ENCODE results near the gene OXNAD1.

The OXNAD1 gene

GRCh38 chr3:16311960-16312451, 47.0 kb downstream of the OXNAD1 start:
- no peaks in the 10 kb centered on the region for H3K9me2 ChIP-seq (replicated peaks; ENCODE audit: insufficient read depth, low read length)
- H3K27ac ChIP-seq (ENCODE audit: low read length): no peak overlapping the region
- no peaks in the 10 kb centered on the region for H3F3A ChIP-seq (ENCODE audit: insufficient read depth, low read length)
- DNase-seq: no peak
- H3K4me2 ChIP-seq (ENCODE audit: low read depth, low read length): no peak overlapping the region
- no peak overlapping the region for H3K4me3 ChIP-seq (ENCODE audit: low read length)
- no peak for TF ChIP-seq EZH2phosphoT487 (IDR thresholded peaks at IDR 0.05; ENCODE audit: low read length)
- TF ChIP-seq CTCF (IDR thresholded peaks at IDR 0.05; ENCODE audit: low read length): no peak
- TF ChIP-seq EZH2 (optimal IDR thresholded peaks at IDR 0.05; ENCODE audit: low read depth, low read length): no peak
- H4K20me1 ChIP-seq (ENCODE audit: insufficient read depth, low read length): no peaks in the 10 kb centered on the region
- no peak overlapping the region for H2AFZ ChIP-seq (ENCODE audit: low read length)
- no peak overlapping the region for H3K9ac ChIP-seq (ENCODE audit: low read length)
- peaks cover 4% of the 10 kb centered on the region; the same call in 1 of the 2 replicates for H3K36me3 ChIP-seq (replicated peaks; ENCODE audit: insufficient read depth, low read length)
- H3K4me1 ChIP-seq (ENCODE audit: low read length): 0 out of 2 replicates have a peak, but pooled peaks cover 3% of the 10 kb centered on the region
- no peaks in the 10 kb centered on the region for H3K27me3 ChIP-seq (replicated peaks; ENCODE audit: insufficient read depth, low read length)
- no peaks in the 10 kb centered on the region for H3K9me3 ChIP-seq (replicated peaks; ENCODE audit: insufficient read depth, low read length)
- H3K79me2 ChIP-seq (ENCODE audit: low read length): peaks cover 10% of the 10 kb centered on the region; the same call in 1 of the 2 replicates

GRCh38 chr3:16313886-16314645, 49.1 kb downstream of the OXNAD1 start:
- H4K20me1 ChIP-seq (ENCODE audit: insufficient read depth, low read length): no peaks in the 10 kb centered on the region
- H3K27ac ChIP-seq (ENCODE audit: low read length): no peak overlapping the region
- H3K36me3 ChIP-seq (replicated peaks; ENCODE audit: insufficient read depth, low read length): no peaks in the 10 kb centered on the region
- no peaks in the 10 kb centered on the region for H3K9me2 ChIP-seq (replicated peaks; ENCODE audit: insufficient read depth, low read length)
- no peaks in the 10 kb centered on the region for H3F3A ChIP-seq (ENCODE audit: insufficient read depth, low read length)
- no peak overlapping the region for H3K4me3 ChIP-seq (ENCODE audit: low read length)
- H3K79me2 ChIP-seq (ENCODE audit: low read length): no peaks in the 10 kb centered on the region
- TF ChIP-seq CTCF (IDR thresholded peaks at IDR 0.05; ENCODE audit: low read length) (no peak), EZH2 (optimal IDR thresholded peaks at IDR 0.05; ENCODE audit: low read depth, low read length) (no peak), EZH2phosphoT487 (IDR thresholded peaks at IDR 0.05; ENCODE audit: low read length) (no peak)
- H3K9me3 ChIP-seq (replicated peaks; ENCODE audit: insufficient read depth, low read length): no peaks in the 10 kb centered on the region
- no peak overlapping the region for H3K4me2 ChIP-seq (ENCODE audit: low read depth, low read length)
- no peak overlapping the region for H3K9ac ChIP-seq (ENCODE audit: low read length)
- 0 out of 2 replicates have a peak, but pooled peaks cover 1% of the 10 kb centered on the region for H3K4me1 ChIP-seq (ENCODE audit: low read length)
- DNase-seq: no peak
- H3K27me3 ChIP-seq (replicated peaks; ENCODE audit: insufficient read depth, low read length): no peaks in the 10 kb centered on the region
- no peak overlapping the region for H2AFZ ChIP-seq (ENCODE audit: low read length)

- H4K20me1 ChIP-seq (ENCODE audit: insufficient read depth, low read length): no peaks in the 10 kb centered on the region
- H3K4me3 ChIP-seq (ENCODE audit: low read length): no peak overlapping the region
- no peak for DNase-seq
- TF ChIP-seq CTCF (IDR thresholded peaks at IDR 0.05; ENCODE audit: low read length) (no peak), EZH2 (optimal IDR thresholded peaks at IDR 0.05; ENCODE audit: low read depth, low read length) (no peak), EZH2phosphoT487 (IDR thresholded peaks at IDR 0.05; ENCODE audit: low read length) (no peak)
- no peaks in the 10 kb centered on the region for H3F3A ChIP-seq (ENCODE audit: insufficient read depth, low read length)
- H3K36me3 ChIP-seq (replicated peaks; ENCODE audit: insufficient read depth, low read length): no peaks in the 10 kb centered on the region
- H3K9me3 ChIP-seq (replicated peaks; ENCODE audit: insufficient read depth, low read length): no peaks in the 10 kb centered on the region
- H3K27me3 ChIP-seq (replicated peaks; ENCODE audit: insufficient read depth, low read length): no peaks in the 10 kb centered on the region
- no peak overlapping the region for H3K4me2 ChIP-seq (ENCODE audit: low read depth, low read length)
- no peak overlapping the region for H3K9ac ChIP-seq (ENCODE audit: low read length)
- H3K4me1 ChIP-seq (ENCODE audit: low read length): no peaks in the 10 kb centered on the region
- H3K27ac ChIP-seq (ENCODE audit: low read length): no peak overlapping the region
- no peak overlapping the region for H2AFZ ChIP-seq (ENCODE audit: low read length)
- no peaks in the 10 kb centered on the region for H3K79me2 ChIP-seq (ENCODE audit: low read length)
- no peaks in the 10 kb centered on the region for H3K9me2 ChIP-seq (replicated peaks; ENCODE audit: insufficient read depth, low read length)
Measured at GRCh38 chr3:16315623-16316022, 50.6 kb downstream of the OXNAD1 start.

Measured in MM.1S (cell line).